Measurements from ENCODE around the gene ABCA4.

DNA sequence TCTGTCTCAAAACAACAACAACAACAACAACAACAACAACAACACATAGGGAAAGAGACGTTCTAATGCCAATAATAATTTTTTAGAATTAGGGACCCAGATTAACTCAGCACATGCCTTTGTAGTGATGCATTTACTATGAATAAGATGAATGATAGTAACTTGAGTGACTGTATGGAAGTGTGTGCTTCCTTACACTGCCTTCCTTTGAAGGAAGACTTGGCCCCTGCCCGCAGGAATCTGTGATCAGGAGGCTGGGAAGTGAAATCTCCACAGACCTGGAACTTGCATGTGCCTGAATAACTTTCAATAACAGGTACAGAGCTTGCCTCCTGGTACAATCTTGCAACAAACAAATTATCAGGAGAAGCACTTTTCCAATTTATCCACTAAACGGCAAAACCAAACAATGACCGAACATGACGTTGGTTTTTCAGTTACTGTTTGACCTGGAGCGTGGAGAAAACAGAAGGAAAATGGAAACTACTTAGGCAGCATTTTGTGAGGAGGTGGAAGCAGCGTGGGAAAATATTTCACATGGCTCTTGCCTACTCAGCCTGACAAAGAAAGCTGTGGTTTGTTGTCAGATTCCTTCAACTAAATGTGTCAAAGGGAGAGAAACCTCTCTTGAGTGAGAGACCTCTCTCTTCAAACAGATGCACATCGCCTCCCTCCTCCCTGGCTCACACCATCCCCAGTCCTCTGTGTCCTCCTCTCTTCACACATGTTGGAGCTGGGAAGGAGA lies 10.1 kb upstream of the ABCA4 start:
- TF ChIP-seq, protein P1, sequence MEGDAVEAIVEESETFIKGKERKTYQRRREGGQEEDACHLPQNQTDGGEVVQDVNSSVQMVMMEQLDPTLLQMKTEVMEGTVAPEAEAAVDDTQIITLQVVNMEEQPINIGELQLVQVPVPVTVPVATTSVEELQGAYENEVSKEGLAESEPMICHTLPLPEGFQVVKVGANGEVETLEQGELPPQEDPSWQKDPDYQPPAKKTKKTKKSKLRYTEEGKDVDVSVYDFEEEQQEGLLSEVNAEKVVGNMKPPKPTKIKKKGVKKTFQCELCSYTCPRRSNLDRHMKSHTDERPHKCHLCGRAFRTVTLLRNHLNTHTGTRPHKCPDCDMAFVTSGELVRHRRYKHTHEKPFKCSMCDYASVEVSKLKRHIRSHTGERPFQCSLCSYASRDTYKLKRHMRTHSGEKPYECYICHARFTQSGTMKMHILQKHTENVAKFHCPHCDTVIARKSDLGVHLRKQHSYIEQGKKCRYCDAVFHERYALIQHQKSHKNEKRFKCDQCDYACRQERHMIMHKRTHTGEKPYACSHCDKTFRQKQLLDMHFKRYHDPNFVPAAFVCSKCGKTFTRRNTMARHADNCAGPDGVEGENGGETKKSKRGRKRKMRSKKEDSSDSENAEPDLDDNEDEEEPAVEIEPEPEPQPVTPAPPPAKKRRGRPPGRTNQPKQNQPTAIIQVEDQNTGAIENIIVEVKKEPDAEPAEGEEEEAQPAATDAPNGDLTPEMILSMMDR (IDR thresholded peaks at IDR 0.05; ENCODE audit: poor library complexity) = no peak
- no peak for TF ChIP-seq EZH2 (IDR thresholded peaks at IDR 0.05; ENCODE audit: borderline replicate concordance)
- TF ChIP-seq EZH2phosphoT487 (IDR thresholded peaks at IDR 0.05; ENCODE audit: low read depth, severe bottlenecking, unreplicated experiment) = no peak
